Brain microvascular endothelial cell (primary cell): ENCODE results near the gene KRT7.

Experiments used
- DNase-seq: peaks from one replicate; pipeline ENCODE4 v3.0.0-alpha.2; 2020
- H3K27ac ChIP-seq: fragments of 250-450 bp; sonication (Bioruptor Pico); 2 replicates; pipeline ENCODE4 v1.5.1; 2020; ENCODE audit warnings: mild to moderate bottlenecking, moderate library complexity
- H3K27me3 ChIP-seq: fragments of 250-450 bp; sonication (Bioruptor Pico); replicated peaks from 2 replicates; pipeline ENCODE4 v1.5.1; 2020; ENCODE audit warnings: mild to moderate bottlenecking
- H3K36me3 ChIP-seq: fragments of 250-450 bp; sonication (Bioruptor Pico); replicated peaks from 2 replicates; pipeline ENCODE4 v1.5.1; 2020; ENCODE audit warnings: mild to moderate bottlenecking
- H3K4me3 ChIP-seq: 2 replicates; pipeline ENCODE4 v1.5.1; 2011; ENCODE audit warnings: low read depth, mild to moderate bottlenecking, control low read depth, low read length, moderate library complexity
- CTCF ChIP-seq: IDR thresholded peaks from 2 replicates; pipeline ENCODE4 v1.5.1; 2011; ENCODE audit warnings: low read depth, mild to moderate bottlenecking, moderate library complexity, low read length, control low read depth, inconsistent platforms; ENCODE audit errors: missing control alignments
- in situ Hi-C: cut with HindIII; loops from 2 replicates; pipeline ENCODE4 v1.10.0; 2017; ENCODE audit warnings: low sequenced_read_pairs, low pct_ligation_motif_present

The KRT7 gene

DNA sequence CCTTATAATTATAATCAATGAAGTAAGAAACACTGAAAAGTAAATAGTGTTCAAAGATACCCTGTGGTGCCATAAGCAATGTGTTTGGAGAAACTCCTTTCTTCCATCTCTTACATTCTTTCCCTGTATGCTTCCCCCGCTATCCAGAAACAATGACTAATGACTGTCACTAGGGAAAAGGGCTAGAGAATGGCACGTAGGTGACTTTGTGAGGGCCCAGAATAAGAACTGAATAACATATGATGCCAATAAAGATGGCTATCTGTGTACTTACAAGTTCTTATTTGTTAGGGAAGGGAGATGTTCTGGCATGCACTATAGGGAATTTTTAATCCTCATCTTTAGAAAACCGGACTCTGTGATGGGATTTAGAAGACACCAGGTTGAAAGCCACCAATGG lies 4.7 kb upstream of the KRT7 start:
- H3K36me3 ChIP-seq: no peaks in the 10 kb centered on the region
- H3K27ac ChIP-seq: no peak overlapping the region
- H3K4me3 ChIP-seq: no peak overlapping the region
- no peak for DNase-seq
- no peak for TF ChIP-seq CTCF
- in situ Hi-C loops: no loop called here
- no peaks in the 10 kb centered on the region for H3K27me3 ChIP-seq

- TF ChIP-seq CTCF: no peak
- Histone ChIP-seq H3K4me3 (no peak overlapping the region), H3K36me3 (no peaks in the 10 kb centered on the region), H3K27me3 (no peaks in the 10 kb centered on the region), H3K27ac (no peak overlapping the region)
- DNase-seq: no peak
- in situ Hi-C loops: no loop called here
Measured at GRCh38 chr12:52228931-52229330, 4.1 kb upstream of the KRT7 start.

- TF ChIP-seq CTCF: no peak
- Histone ChIP-seq H3K27me3 (no peaks in the 10 kb centered on the region), H3K36me3 (no peaks in the 10 kb centered on the region), H3K27ac (peak overlapping the region; percentile 96), H3K4me3 (no peak overlapping the region)
- in situ Hi-C loops: no loop called here
- DNase-seq: no peak
Measured at GRCh38 chr12:52229836-52230343, 3.2 kb upstream of the KRT7 start.

GRCh38 chr12:52230364-52231281 lies 2.4 kb upstream of the KRT7 start:
- Histone ChIP-seq H3K27me3 (no peaks in the 10 kb centered on the region), H3K27ac (peak overlapping the region; percentile 96), H3K4me3 (no peak overlapping the region), H3K36me3 (no peaks in the 10 kb centered on the region)
- in situ Hi-C loops: no loop called here
- TF ChIP-seq CTCF: no peak
- peak; percentile 83 for DNase-seq

DNA sequence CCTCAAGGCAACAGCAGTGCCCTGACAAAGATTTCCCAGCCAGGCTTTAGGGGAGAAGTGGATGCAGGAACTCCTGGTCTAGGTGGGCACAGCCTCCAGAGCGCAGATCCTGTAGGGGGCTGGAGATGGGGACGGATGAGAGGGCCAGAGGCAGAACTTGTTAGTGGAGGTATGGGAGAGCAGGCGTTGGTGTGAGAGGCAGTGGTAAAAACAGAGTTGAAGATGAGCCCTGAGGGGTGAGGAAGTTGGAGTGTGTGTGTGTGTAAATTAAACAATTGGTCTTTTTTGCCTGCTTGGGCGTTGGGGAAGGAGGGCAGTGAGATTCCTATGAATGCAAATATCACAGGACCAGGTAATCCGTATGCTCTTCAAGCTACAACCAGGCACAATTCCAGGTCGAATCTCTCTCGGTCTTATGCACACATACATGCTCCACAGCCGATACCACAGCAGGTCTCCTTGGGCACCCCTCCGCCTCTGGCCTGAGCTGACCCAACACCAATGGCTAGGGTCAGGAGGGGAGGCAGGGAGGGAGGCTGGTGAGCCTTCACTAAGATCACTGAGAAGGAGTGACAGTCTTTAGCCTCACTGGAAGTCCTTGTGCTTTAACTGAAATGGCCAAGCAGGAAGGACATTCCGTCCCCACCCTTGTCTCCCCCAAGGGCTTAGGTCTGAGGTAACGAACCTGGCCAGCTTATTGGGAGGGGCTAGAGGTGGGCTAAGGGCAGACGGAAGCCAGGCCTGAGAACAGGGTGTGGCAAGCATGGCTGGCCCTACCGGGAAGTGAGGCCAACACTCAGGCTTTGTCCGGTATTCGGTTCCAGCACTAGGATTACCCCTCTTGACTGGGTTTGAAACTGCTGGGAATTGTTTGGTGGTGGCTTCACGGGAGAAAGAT lies 1.5 kb upstream of the KRT7 start:
- no peak overlapping the region for H3K4me3 ChIP-seq
- no peak for TF ChIP-seq CTCF
- no peaks in the 10 kb centered on the region for H3K36me3 ChIP-seq
- H3K27ac ChIP-seq: peak overlapping the region; percentile 96
- DNase-seq: no peak
- in situ Hi-C loops: no loop called here
- no peaks in the 10 kb centered on the region for H3K27me3 ChIP-seq
